ENCODE data around the gene XCL1.

DNA sequence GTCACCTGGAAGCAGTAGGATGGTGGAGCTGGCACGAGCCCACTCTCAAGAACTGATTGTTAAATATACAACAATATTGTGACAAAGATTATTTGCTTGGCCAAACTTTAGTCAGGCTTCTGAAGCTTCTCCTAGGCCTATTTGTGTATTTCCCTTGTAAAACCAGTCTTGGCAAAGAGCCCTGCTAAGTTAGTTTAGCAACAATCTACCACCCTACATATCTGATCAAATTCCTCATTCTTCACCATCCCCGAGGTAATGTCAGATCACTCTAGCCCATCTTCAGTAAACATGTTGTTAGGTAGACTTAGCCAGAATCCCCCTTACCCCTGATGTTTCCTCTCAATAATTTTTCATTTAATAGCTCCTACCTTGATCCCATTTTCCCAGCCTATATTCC, 39.6 kb downstream of the XCL1 start:
- TF ChIP-seq, protein P1, sequence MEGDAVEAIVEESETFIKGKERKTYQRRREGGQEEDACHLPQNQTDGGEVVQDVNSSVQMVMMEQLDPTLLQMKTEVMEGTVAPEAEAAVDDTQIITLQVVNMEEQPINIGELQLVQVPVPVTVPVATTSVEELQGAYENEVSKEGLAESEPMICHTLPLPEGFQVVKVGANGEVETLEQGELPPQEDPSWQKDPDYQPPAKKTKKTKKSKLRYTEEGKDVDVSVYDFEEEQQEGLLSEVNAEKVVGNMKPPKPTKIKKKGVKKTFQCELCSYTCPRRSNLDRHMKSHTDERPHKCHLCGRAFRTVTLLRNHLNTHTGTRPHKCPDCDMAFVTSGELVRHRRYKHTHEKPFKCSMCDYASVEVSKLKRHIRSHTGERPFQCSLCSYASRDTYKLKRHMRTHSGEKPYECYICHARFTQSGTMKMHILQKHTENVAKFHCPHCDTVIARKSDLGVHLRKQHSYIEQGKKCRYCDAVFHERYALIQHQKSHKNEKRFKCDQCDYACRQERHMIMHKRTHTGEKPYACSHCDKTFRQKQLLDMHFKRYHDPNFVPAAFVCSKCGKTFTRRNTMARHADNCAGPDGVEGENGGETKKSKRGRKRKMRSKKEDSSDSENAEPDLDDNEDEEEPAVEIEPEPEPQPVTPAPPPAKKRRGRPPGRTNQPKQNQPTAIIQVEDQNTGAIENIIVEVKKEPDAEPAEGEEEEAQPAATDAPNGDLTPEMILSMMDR (conservative IDR thresholded peaks at IDR 0.05 in 1 of 2, IDR thresholded peaks at IDR 0.05 in 1 of 2; ENCODE audit: extremely low read depth in 1 of 2, insufficient read depth in 1 of 2, low read depth in 1 of 2, low read length in 2 of 2): no peak
- TF ChIP-seq EZH2 (IDR thresholded peaks at IDR 0.05; ENCODE audit: borderline replicate concordance, low read length): no peak

Measured in mammary epithelial cell (primary cell).